Measurements from ENCODE around the gene UBE2D2.
"Not testable (repeated sequence)": the region's sequence is repeated elsewhere in the genome, so short reads cannot be mapped to it uniquely, and the experiment has no call there.

The UBE2D2 gene

GRCh38 chr5:139549162-139549894 lies 11.8 kb upstream of the UBE2D2 start:
- DNase-seq, result no peak

GRCh38 chr5:139550051-139550872 lies 10.9 kb upstream of the UBE2D2 start:
- DNase-seq, result peak; percentile 18 to 27

DNA sequence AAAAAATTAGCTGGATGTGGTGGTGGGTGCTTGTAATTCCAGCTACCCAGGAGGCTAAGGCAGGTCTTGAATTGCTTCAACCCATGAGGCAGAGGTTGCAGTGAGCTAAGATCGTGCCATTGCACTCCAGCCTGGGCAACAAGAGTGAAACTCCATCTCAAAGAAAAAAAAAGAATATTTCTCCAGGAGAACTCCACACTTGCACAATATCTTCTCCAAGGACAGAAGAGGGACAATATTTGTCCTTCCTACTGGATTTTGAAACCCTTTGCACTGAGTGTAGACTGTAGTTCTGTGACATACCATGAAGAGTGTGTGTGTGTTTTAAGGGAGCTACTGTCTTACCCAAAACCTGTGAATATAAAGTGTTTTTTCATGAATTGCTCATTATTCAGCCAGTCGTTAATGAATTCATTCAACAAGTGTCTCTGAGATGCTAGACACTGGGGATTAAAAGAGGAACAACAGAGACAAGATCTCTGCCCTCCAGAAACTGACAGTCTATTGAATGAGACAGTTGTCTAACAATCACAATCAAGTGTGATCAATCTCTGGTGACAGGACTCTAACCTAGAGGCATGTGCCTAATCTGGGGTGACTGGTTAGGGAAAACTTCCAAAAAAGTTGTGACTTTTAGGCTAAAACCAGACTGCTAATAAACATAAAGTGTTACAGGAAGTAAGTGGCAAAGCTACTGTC lies 9.8 kb upstream of the UBE2D2 start:
- no peak for DNase-seq

GRCh38 chr5:139552893-139553575 lies 8.1 kb upstream of the UBE2D2 start:
- no peak for DNase-seq

DNA sequence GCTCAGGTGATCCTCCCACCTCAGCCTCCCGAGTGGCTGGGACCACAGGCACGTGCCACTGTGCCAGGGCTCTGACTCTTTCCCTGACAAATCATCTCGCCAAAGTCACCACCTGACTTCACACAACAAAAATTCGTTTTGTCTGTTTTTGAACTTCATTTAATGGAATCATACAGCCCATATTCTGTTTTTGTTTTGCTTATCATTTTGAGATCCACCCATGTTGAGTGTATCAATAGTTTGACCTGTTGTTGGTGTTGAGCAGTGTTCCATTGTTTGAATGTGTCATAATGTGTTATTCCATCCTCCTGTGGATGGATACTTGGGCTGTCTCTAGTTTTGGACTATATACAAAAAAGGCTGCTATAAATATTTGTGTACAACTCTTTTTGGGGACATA lies 6.9 kb upstream of the UBE2D2 start:
- DNase-seq, result no peak

- DNase-seq, result no peak
These were observed 3.3 kb upstream of the UBE2D2 start for GRCh38 chr5:139557811-139558210.

DNA sequence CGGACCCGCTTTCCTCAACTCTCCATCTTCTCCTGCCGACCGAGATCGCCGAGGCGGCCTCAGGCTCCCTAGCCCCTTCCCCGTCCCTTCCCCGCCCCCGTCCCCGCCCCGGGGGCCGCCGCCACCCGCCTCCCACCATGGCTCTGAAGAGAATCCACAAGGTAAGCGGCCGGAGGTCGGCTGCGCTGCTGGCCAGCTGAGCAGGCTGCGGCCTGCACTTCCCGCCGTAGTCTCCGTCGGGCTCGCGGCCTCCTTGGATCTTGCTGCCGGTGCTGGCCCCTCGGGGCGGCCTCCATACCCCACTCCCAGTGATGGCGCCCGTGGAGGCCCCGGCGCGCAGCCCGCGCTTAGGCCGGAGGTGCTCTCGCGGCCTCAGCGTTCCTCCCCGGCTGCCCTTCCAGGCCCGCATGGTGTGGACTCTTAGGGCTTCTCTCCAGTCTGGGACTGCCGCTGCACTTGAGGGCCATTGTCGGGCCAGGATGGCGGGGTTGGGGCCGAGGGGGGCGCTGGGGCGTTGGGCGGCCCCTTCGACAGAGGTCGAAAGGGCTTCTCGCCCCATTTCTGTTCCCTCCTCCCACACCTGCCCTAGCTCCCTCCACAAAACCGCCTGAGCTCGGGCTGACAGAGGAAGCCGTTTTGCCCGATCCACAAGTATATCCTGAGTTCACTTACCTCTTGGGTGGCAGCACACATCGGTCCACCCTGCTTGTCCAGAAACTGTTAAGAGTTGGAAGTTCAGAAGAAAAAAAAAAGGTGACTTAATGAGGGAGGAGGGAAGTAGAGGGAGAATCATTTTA lies 714 bp downstream of the UBE2D2 start:
- DNase-seq, result peak; percentile 60

DNA sequence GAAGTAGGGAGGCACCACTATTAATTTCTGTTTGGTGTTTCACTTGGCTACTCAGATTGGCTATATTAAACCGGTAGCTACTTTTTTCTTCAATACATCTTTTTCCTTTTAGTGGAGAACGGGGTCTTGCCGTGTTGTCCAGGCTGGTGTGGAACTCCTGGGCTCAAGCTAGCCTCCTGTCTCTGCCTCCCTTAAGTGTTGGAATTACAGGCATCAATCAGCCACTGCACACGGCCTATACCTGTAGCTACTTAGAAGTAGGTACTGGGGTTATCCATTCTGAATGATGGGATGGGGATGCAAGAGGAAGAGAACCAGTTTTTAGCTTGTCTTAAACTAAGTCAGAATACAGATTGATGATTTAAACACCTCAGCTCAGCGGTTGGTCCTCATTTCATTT lies 1.7 kb downstream of the UBE2D2 start:
- DNase-seq, result no peak

- DNase-seq, result peak; percentile 7 to 24
These were observed 4.5 kb downstream of the UBE2D2 start for GRCh38 chr5:139565411-139566305.

DNA sequence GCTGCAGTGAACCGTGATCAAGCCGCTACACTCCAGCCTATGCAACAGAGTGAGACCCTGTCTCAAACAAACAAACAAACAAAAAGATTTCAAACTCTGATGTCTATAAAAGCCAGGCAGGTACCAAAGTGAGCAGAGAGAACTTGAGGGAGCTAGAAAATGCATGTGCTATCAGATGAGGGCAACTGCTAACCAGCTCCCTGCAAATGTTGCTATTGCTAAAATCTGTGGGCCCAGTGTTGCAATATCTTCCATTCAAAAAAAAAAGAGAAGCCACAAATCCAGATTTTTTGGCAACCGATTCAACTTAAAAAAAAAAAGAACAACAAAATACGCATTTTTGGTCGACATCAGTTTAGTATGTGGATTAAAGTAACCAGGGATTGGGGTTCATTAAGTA lies 5.5 kb downstream of the UBE2D2 start:
- DNase-seq, result no peak

- DNase-seq, result no peak
These were observed 8.3 kb downstream of the UBE2D2 start for GRCh38 chr5:139569270-139569955.

GRCh38 chr5:139571543-139571942 lies 10.4 kb downstream of the UBE2D2 start:
- no peak for DNase-seq

GRCh38 chr5:139571966-139572365 lies 10.8 kb downstream of the UBE2D2 start:
- no peak for DNase-seq

GRCh38 chr5:139574641-139575312 lies 13.6 kb downstream of the UBE2D2 start:
- DNase-seq, result no peak

DNA sequence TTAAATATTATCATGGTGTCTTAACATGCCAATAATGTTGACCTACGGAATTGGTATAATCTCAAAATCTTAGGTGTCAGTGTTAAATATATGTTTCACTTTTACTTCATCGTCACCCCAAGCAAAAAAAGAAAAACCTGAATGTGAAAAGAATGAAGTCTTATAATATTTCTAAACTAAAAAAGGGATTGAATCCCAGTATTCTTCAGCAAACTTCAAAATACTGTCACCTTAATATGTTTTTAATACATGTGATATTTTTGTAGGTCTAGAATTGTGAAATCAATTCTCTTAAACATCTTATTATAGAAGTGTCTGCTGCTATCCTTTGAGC lies 14.1 kb downstream of the UBE2D2 start:
- no peak for DNase-seq

DNA sequence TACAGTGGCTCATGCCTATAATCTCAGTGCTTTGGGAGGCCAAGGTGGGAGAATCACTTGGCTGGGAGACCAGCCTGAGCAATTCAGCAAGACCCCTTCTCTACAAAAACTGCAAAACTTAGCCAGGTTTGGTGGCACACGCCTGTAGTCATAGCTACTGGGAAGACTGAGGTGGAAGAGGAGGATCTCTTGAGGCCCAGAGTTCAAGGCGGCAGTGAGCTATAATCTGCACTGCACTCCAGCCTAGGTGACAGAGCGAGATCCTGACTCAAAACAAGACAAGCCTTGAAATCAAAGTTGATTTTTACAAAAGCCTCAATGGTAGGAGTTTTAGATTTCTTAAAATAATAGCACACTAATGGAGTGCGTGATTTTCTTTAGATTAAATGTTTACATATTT lies 14.6 kb downstream of the UBE2D2 start:
- DNase-seq, result peak; percentile 29 to 41

DNA sequence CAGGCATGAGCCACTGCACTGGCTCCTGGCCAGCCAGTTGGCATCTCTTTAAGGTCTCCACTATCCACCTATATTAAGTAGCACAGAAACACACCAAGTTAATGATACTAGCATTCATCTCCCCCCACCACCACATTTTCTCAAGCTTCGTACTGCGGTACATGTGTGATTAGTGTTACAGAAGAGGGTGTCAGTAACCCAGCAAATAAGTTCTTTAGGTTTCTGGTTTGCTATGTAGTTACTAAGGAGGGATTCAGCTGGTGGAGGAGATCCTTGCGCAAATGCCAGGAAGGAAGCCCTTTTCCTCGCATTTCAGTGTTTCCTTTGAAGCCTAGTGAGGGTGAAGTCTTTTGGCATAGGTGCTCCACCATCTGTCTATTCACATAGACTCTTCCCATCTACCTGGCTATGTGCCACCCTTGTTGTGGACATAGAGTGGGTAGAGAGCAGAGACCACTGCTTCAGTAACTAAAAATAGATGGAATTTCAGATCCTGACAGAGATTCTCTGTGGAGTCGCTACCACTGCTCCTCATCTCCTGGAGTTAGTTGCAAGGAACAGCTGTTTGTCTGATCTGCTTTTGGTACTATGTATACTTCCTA lies 16.7 kb downstream of the UBE2D2 start:
- no peak for DNase-seq

GRCh38 chr5:139578325-139578724 lies 17.2 kb downstream of the UBE2D2 start:
- DNase-seq, result no peak

- not testable (repeated sequence) for DNase-seq
These were observed 21.0 kb downstream of the UBE2D2 start for GRCh38 chr5:139582181-139582580.

DNA sequence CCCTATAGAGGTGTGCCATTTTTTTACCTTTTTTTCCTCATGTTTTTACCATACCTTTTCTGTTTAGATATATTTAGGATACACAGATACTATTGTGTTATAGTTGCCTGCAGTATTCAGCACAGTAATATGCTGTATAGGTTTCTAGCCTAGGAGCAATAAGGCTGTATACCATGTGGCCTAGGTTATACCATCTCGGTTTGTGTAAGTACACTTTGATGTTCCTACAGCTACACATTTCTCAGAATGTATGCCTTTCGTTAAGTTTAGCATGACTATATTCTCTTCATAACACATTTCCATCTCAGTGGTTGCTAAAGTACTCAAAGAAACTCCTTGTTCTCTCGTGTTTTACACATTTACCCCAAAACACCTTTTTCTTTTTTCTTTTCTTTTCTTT lies 23.0 kb downstream of the UBE2D2 start:
- no peak for DNase-seq

Measured in activated CD4-positive, alpha-beta T cell treated with anti-CD3 and anti-CD28 coated beads, Interleukin-2, amount 50 U/mL, for 48 hours (primary cell).